GM19239 (cell line): ENCODE measurements around the gene MAP3K19.
"Not testable (repeated sequence)": the region's sequence is repeated elsewhere in the genome, so short reads cannot be mapped to it uniquely, and the experiment has no call there.

ENCODE experiments used
- DNase-seq: peaks from one replicate; pipeline ENCODE4 v3.0.0; 2011; ENCODE audit warnings: low spot score; ENCODE audit not compliant: insufficient read length
- FAIRE-seq: peaks from 2 replicates; lab custom pipeline; 2011; peaks lifted over from hg19 to GRCh38; lab: Jason Lieb, UNC

Gene MAP3K19

GRCh38 chr2:135047300-135047699 lies at the start of gene MAP3K19:
TSS of gene MAP3K19 (minus strand) at chr2:135047447. CDS start at chr2:135024647, 22,800 bp downstream.
- DNase-seq (no peak), FAIRE-seq (no peak)

- DNase-seq (no peak), FAIRE-seq (no peak)
Measured at GRCh38 chr2:135096665-135097446, 49.6 kb upstream of the MAP3K19 start.

- FAIRE-seq (no peak), DNase-seq (no peak)
Measured at GRCh38 chr2:135095591-135095990, 48.3 kb upstream of the MAP3K19 start.

GRCh38 chr2:135094508-135094907 lies 47.3 kb upstream of the MAP3K19 start:
- DNase-seq = no peak

GRCh38 chr2:135093670-135094330 lies 46.6 kb upstream of the MAP3K19 start:
- DNase-seq (no peak), FAIRE-seq (no peak)

More at GRCh38 chr2:135094508-135094907, 47.3 kb upstream of the MAP3K19 start:
- FAIRE-seq = no peak

GRCh38 chr2:135093193-135093592 lies 45.9 kb upstream of the MAP3K19 start:
- DNase-seq (no peak), FAIRE-seq (no peak)

- DNase-seq = no peak
- no peak for FAIRE-seq
Measured at GRCh38 chr2:135091681-135092080, 44.4 kb upstream of the MAP3K19 start.

GRCh38 chr2:135089597-135089996 lies 42.4 kb upstream of the MAP3K19 start:
- not testable (repeated sequence) for DNase-seq, FAIRE-seq

GRCh38 chr2:135086222-135086621 lies 39.0 kb upstream of the MAP3K19 start:
- DNase-seq (no peak), FAIRE-seq (no peak)

- DNase-seq (no peak), FAIRE-seq (no peak)
Measured at GRCh38 chr2:135078417-135078816, 31.2 kb upstream of the MAP3K19 start.

GRCh38 chr2:135076556-135076955 lies 29.3 kb upstream of the MAP3K19 start:
- DNase-seq = no peak
- no peak for FAIRE-seq

- FAIRE-seq (no peak), DNase-seq (no peak)
Measured at GRCh38 chr2:135074216-135074615, 27.0 kb upstream of the MAP3K19 start.

- FAIRE-seq (no peak), DNase-seq (no peak)
Measured at GRCh38 chr2:135072125-135072997, 25.1 kb upstream of the MAP3K19 start.

GRCh38 chr2:135066710-135067109 lies 19.5 kb upstream of the MAP3K19 start:
- FAIRE-seq (no peak), DNase-seq (no peak)

- FAIRE-seq = peak; percentile 66
- DNase-seq = no peak
Measured at GRCh38 chr2:135064149-135064548, 16.9 kb upstream of the MAP3K19 start.

GRCh38 chr2:135063210-135063609 lies 16.0 kb upstream of the MAP3K19 start:
- DNase-seq (no peak), FAIRE-seq (peak; percentile 45)

- FAIRE-seq = no peak
- DNase-seq = no peak
Measured at GRCh38 chr2:135059577-135059976, 12.3 kb upstream of the MAP3K19 start.

GRCh38 chr2:135056790-135057189 lies 9.5 kb upstream of the MAP3K19 start:
- DNase-seq (no peak), FAIRE-seq (no peak)

- no peak for DNase-seq
- FAIRE-seq = no peak
Measured at GRCh38 chr2:135055182-135055786, 8.0 kb upstream of the MAP3K19 start.

- FAIRE-seq = no peak
Measured at GRCh38 chr2:135052997-135053474, 5.8 kb upstream of the MAP3K19 start.

More at GRCh38 chr2:135052997-135053474, 5.8 kb upstream of the MAP3K19 start:
- DNase-seq = no peak
